ENCODE data around the gene PLAAT2.

GRCh38 chr11:63547061-63547460 is 16.1 kb downstream of the PLAAT2 start:
- TF ChIP-seq, protein P1, sequence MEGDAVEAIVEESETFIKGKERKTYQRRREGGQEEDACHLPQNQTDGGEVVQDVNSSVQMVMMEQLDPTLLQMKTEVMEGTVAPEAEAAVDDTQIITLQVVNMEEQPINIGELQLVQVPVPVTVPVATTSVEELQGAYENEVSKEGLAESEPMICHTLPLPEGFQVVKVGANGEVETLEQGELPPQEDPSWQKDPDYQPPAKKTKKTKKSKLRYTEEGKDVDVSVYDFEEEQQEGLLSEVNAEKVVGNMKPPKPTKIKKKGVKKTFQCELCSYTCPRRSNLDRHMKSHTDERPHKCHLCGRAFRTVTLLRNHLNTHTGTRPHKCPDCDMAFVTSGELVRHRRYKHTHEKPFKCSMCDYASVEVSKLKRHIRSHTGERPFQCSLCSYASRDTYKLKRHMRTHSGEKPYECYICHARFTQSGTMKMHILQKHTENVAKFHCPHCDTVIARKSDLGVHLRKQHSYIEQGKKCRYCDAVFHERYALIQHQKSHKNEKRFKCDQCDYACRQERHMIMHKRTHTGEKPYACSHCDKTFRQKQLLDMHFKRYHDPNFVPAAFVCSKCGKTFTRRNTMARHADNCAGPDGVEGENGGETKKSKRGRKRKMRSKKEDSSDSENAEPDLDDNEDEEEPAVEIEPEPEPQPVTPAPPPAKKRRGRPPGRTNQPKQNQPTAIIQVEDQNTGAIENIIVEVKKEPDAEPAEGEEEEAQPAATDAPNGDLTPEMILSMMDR (IDR thresholded peaks at IDR 0.05): no peak
- no peak for TF ChIP-seq EZH2 (IDR thresholded peaks at IDR 0.05; ENCODE audit: borderline replicate concordance, insufficient read depth, low read depth, low read length, poor library complexity, severe bottlenecking)
